Neural progenitor cell (in vitro differentiated cells): Measurements from ENCODE around the gene PDCD4.

Experiments
- CTCF ChIP-seq: fragments of 200-600 bp; sonication (generic); IDR thresholded peaks from 2 replicates; pipeline ENCODE4 v1.5.1; 2017; ENCODE audit warnings: antibody characterized with exemption, mild to moderate bottlenecking
- EZH2 ChIP-seq: fragments of 200-600 bp; sonication (generic); IDR thresholded peaks from 2 replicates; pipeline ENCODE4 v1.6.1; 2017; ENCODE audit warnings: antibody characterized with exemption, mild to moderate bottlenecking, moderate library complexity

GRCh38 chr10:110844617-110844881 lies 27.2 kb upstream of the PDCD4 start:
- TF ChIP-seq EZH2 = no peak
- TF ChIP-seq CTCF = no peak
